ENCODE measurements around the gene PIAS4.

Gene PIAS4

DNA sequence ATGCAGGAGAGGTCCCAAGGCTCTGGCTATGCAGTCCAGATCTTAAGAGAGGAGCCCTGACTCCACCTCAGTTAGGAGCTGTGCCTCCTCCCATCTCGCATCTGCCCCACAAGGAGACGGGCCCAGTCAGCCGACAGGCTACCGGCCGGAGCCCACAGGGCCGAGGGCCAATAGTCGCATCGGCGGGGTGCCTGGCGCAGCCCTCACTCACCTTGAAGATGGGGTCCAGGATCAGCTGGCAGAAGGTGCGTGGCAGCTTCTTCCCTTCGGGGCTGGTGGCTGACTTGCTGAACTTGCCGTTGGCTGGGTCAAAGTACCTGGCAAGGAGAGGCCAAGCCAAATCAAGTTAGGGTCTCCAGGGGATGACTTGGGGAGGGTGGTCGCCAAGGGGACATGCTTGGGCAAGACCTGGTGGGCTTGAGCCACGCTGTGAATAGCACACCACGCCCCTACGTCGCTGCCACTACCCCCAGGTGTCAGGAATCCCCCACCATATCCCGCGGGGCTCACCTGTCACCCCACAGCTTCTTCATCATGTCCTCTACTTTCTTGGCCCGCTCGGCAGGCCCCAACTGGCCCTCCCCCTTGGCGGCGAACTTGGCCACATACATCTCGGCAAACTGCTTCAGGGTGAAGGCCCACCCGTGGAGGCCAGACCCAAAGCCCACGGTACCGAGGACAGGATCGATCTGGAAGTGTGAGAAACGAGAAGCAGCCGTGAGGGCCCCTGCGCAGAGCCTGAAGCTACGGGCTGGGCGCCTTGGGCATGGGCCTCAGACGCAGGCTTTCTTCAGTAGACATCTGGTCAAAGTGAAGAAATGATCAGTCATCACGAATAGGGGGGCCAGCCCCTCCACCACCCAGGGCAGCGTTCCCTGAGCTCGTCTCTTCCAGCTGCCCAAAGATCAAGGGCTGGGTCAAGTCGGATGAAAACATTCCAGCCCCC, 25.5 kb upstream of the PIAS4 start:
- CTCF ChIA-PET: no interaction called here
- no peak for DNase-seq (ENCODE audit: low spot score)
- POLR2A ChIA-PET (ENCODE audit: low non-redundant PET): no interaction called here
- TF ChIP-seq, protein P1, sequence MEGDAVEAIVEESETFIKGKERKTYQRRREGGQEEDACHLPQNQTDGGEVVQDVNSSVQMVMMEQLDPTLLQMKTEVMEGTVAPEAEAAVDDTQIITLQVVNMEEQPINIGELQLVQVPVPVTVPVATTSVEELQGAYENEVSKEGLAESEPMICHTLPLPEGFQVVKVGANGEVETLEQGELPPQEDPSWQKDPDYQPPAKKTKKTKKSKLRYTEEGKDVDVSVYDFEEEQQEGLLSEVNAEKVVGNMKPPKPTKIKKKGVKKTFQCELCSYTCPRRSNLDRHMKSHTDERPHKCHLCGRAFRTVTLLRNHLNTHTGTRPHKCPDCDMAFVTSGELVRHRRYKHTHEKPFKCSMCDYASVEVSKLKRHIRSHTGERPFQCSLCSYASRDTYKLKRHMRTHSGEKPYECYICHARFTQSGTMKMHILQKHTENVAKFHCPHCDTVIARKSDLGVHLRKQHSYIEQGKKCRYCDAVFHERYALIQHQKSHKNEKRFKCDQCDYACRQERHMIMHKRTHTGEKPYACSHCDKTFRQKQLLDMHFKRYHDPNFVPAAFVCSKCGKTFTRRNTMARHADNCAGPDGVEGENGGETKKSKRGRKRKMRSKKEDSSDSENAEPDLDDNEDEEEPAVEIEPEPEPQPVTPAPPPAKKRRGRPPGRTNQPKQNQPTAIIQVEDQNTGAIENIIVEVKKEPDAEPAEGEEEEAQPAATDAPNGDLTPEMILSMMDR (conservative IDR thresholded peaks at IDR 0.05; ENCODE audit: low read depth): no peak
- peak overlapping the region; percentile 87 for H3K27ac ChIP-seq

DNA sequence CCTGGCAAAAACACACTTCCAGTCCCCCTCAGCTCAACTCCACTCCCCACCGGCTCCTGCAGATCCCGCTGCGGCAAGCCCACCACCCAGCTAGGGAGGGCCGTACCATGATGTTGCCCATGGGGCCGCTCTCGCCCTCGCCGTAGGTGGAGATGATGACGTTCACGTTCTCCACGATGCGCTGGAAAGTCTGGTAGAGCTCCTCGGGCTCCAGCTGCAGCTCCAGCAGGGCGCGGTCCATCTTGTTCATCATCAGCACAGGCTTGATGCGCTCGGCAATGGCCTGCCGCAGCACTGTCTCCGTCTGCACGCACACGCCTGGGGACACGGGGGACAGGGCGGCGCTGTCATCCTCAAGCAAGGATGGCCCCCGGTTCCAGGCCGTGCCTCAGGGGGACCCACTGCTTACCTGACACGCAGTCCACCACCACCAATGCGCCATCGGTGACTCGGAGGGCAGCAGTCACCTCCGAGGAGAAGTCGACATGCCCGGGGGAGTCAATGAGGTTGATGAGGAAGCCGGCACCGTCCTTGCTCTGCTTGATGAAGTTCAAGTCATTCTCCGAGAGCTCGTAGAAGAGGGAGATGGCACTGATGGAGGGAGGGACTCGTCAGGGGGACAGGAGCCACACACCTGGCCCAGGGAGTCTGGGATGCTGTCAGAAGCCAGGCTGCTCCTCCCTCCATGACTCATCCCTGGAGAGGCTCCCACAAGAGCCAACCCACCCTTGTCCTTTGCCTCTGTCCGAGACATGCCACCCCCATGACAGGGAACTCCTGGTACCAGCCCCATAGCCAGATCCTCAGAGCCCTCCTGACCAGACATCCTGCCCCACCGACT, 24.6 kb upstream of the PIAS4 start:
- TF ChIP-seq, protein P1 (conservative IDR thresholded peaks at IDR 0.05; ENCODE audit: low read depth): no peak
- POLR2A ChIA-PET (ENCODE audit: low non-redundant PET): no interaction called here
- DNase-seq (ENCODE audit: low spot score): peak; percentile 44
- H3K27ac ChIP-seq: peak overlapping the region; percentile 87
- CTCF ChIA-PET: interaction anchor here (0.5 kb wide), 1 partner anchor 133 kb away, joined by 3 read pairs; no protein-coding TSS in a partner anchor

- ChIA-PET POLR2A (ENCODE audit: low non-redundant PET) (interaction anchor here (0.6 to 2.1 kb wide), 3 partner anchors 14 to 84 kb away, joined by 3 to 15 read pairs (median 5); partner anchors contain the start of gene DAPK3), CTCF (interaction anchor here (0.5 kb wide), 1 partner anchor 134 kb away, joined by 3 read pairs; no protein-coding TSS in a partner anchor)
- peak overlapping the region; percentile 87 for H3K27ac ChIP-seq
- TF ChIP-seq, protein P1 (conservative IDR thresholded peaks at IDR 0.05; ENCODE audit: low read depth): no peak
- no peak for DNase-seq (ENCODE audit: low spot score)
These were observed 24.0 kb upstream of the PIAS4 start for GRCh38 chr19:3983542-3983914.

DNA sequence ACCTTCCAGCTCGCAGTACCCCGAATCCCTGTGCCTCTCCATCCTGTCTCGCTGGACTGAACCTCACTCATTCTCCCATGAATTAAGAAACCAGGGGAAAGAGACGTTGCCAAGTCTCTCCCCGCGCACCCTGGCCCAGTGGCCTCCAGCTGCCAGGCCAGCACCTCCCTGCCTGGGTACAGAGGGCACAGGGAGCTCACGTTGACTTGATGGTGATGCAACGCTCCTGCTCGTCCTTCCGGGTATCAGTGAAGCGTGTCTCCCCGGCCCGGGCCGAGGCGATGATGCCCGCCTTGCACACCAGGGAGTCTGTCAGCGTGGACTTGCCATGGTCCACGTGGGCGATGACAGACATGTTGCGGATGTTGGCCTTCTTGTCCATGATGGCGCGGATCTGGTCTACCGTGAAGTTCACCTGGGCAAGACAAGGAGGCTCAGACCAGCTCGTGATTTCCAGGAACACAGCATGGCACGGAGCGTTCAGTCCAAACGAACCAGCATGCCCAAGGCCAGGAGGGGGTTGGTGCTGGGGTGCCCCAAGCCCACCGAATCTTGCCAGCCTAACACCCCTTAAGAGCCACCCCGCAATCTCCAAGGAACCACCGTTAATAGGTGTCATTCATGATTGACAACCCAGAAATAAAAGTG, 23.5 kb upstream of the PIAS4 start:
- TF ChIP-seq, protein P1 (conservative IDR thresholded peaks at IDR 0.05; ENCODE audit: low read depth): no peak
- H3K27ac ChIP-seq: peak overlapping the region; percentile 87
- CTCF ChIA-PET: interaction anchor here (0.5 kb wide), 1 partner anchor 134 kb away, joined by 3 read pairs; no protein-coding TSS in a partner anchor
- POLR2A ChIA-PET (ENCODE audit: low non-redundant PET): interaction anchor here (0.6 to 2.1 kb wide), 3 partner anchors 14 to 83 kb away, joined by 3 to 15 read pairs (median 5); partner anchors contain the start of gene DAPK3
- DNase-seq (ENCODE audit: low spot score): no peak

- peak overlapping the region; percentile 87 for H3K27ac ChIP-seq
- CTCF ChIA-PET: no interaction called here
- POLR2A ChIA-PET (ENCODE audit: low non-redundant PET): interaction anchor here (0.5 to 2.1 kb wide), 4 partner anchors 15 to 167 kb away, joined by 3 to 15 read pairs (median 3); partner anchors contain the start of gene DAPK3
These were observed 23.0 kb upstream of the PIAS4 start for GRCh38 chr19:3984584-3984907.

More at GRCh38 chr19:3984584-3984907, 23.0 kb upstream of the PIAS4 start:
- DNase-seq (ENCODE audit: low spot score): no peak
- TF ChIP-seq, protein P1 (conservative IDR thresholded peaks at IDR 0.05; ENCODE audit: low read depth): no peak
